HEK293 (cell line): ENCODE data around the gene PPP2R2D.

Experiments
- CTCF ChIA-PET: fragments of 350-600 bp; formaldehyde crosslinking; extraction: SDS; loops from one replicate; lab custom pipeline; 2021; ENCODE audit warnings: antibody characterized with exemption; lab: Yijun Ruan, JAX
- POLR2A ChIA-PET: fragments of 300-600 bp; formaldehyde crosslinking; extraction: SDS; loops from one replicate; lab custom pipeline; 2020; ENCODE audit warnings: antibody characterized with exemption, inconsistent platforms; lab: Yijun Ruan, JAX
- H3K27ac ChIP-seq: fragments of 200-500 bp; sonication (Bioruptor generic); 2 replicates; pipeline ENCODE4 v1.5.1; 2014; ENCODE audit warnings: low read depth, low read length, control low read depth, inconsistent platforms; ENCODE audit errors: extremely low read depth
- H3K36me3 ChIP-seq, 2 experiments: fragments of 200-500 bp in 1 of 2; sonication (Bioruptor generic) in 1 of 2; 1 replicate in 1 of 2; 2 replicates in 1 of 2; pipeline ENCODE4 v1.5.1; 2014 to 2017; ENCODE audit warnings: inconsistent platforms in 2 of 2, low read length in 2 of 2; ENCODE audit not compliant: control insufficient read depth in 2 of 2, insufficient read depth in 1 of 2
- H3K4me1 ChIP-seq: fragments of 200-500 bp; sonication (Bioruptor generic); 2 replicates; pipeline ENCODE4 v1.5.1; 2014; ENCODE audit warnings: mild to moderate bottlenecking, low read length, inconsistent platforms; ENCODE audit not compliant: control insufficient read depth, insufficient read depth
- H3K4me3 ChIP-seq: 2 replicates; pipeline ENCODE4 v1.5.1; 2011; ENCODE audit warnings: low read depth, mild to moderate bottlenecking, control low read depth, low read length, moderate library complexity
- H3K9me3 ChIP-seq: fragments of 200-500 bp; sonication (Bioruptor generic); 2 replicates; pipeline ENCODE4 v1.5.1; 2014; ENCODE audit warnings: low read depth, low read length, inconsistent platforms; ENCODE audit not compliant: control insufficient read depth, insufficient read depth
- EGR2 ChIP-seq: fragments of 450-650 bp; formaldehyde crosslinking; IDR thresholded peaks from 2 replicates; pipeline ENCODE4 v1.5.1; 2016; ENCODE audit warnings: low read depth, missing biosample characterization, missing genetic modification characterization
- KLF7 ChIP-seq: fragments of 450-650 bp; formaldehyde crosslinking; IDR thresholded peaks from 2 replicates; pipeline ENCODE4 v1.5.1; 2016; ENCODE audit warnings: missing biosample characterization, missing genetic modification characterization, borderline replicate concordance
- PRDM1 ChIP-seq: fragments of 450-650 bp; formaldehyde crosslinking; IDR thresholded peaks from 2 replicates; pipeline ENCODE4; 2016; ENCODE audit warnings: missing biosample characterization, missing genetic modification characterization
- SCRT2 ChIP-seq: fragments of 450-650 bp; formaldehyde crosslinking; IDR thresholded peaks from 2 replicates; pipeline ENCODE4 v1.5.1; 2016; ENCODE audit warnings: missing biosample characterization, missing genetic modification characterization
- TRIM28 ChIP-seq: IDR thresholded peaks from 2 replicates; pipeline ENCODE4 v1.6.1; 2011; ENCODE audit warnings: low read length, control low read depth, borderline replicate concordance
- WT1 ChIP-seq: fragments of 450-650 bp; formaldehyde crosslinking; IDR thresholded peaks from 2 replicates; pipeline ENCODE4 v1.5.1; 2016; ENCODE audit warnings: missing biosample characterization, missing genetic modification characterization
- ZBTB8A ChIP-seq: fragments of 450-650 bp; formaldehyde crosslinking; IDR thresholded peaks from 2 replicates; pipeline ENCODE4 v1.5.1; 2016; ENCODE audit warnings: missing biosample characterization, missing genetic modification characterization
- ZNF132 ChIP-seq: fragments of 450-650 bp; formaldehyde crosslinking; IDR thresholded peaks from 2 replicates; pipeline ENCODE4 v1.5.1; 2017; ENCODE audit warnings: missing biosample characterization, missing genetic modification characterization, borderline replicate concordance
- ZNF16 ChIP-seq: fragments of 450-650 bp; formaldehyde crosslinking; IDR thresholded peaks from 2 replicates; pipeline ENCODE4 v1.5.1; 2016; ENCODE audit warnings: low read depth, missing biosample characterization, missing genetic modification characterization
- ZNF175 ChIP-seq: fragments of 450-650 bp; formaldehyde crosslinking; IDR thresholded peaks from 2 replicates; pipeline ENCODE4 v1.5.1; 2016; ENCODE audit warnings: missing biosample characterization, missing genetic modification characterization
- ZNF19 ChIP-seq: fragments of 450-650 bp; formaldehyde crosslinking; IDR thresholded peaks from 2 replicates; pipeline ENCODE4; 2016; ENCODE audit warnings: missing biosample characterization, missing genetic modification characterization, low read depth
- ZNF214 ChIP-seq: fragments of 450-650 bp; formaldehyde crosslinking; IDR thresholded peaks from 2 replicates; pipeline ENCODE4 v1.5.1; 2017; ENCODE audit warnings: missing biosample characterization, mild to moderate bottlenecking, missing genetic modification characterization, borderline replicate concordance
- ZNF239 ChIP-seq: fragments of 450-650 bp; formaldehyde crosslinking; IDR thresholded peaks from 2 replicates; pipeline ENCODE4 v1.5.1; 2016; ENCODE audit warnings: missing biosample characterization, missing genetic modification characterization
- ZNF311 ChIP-seq: fragments of 450-650 bp; formaldehyde crosslinking; IDR thresholded peaks from 2 replicates; pipeline ENCODE4 v1.5.1; 2017; ENCODE audit warnings: missing biosample characterization, missing genetic modification characterization, borderline replicate concordance
- ZNF335 ChIP-seq: fragments of 450-650 bp; formaldehyde crosslinking; conservative IDR thresholded peaks from 2 replicates; pipeline ENCODE4 v1.5.1; 2016; ENCODE audit warnings: missing biosample characterization, missing genetic modification characterization
- ZNF404 ChIP-seq: fragments of 450-650 bp; formaldehyde crosslinking; IDR thresholded peaks from 2 replicates; pipeline ENCODE4 v1.5.1; 2017; ENCODE audit warnings: missing biosample characterization, missing genetic modification characterization
- ZNF510 ChIP-seq: fragments of 450-650 bp; formaldehyde crosslinking; IDR thresholded peaks from 2 replicates; pipeline ENCODE4 v1.5.1; 2018; ENCODE audit warnings: mild to moderate bottlenecking, missing genetic modification characterization, missing biosample characterization; ENCODE audit not compliant: insufficient replicate concordance
- ZNF544 ChIP-seq: fragments of 450-650 bp; formaldehyde crosslinking; IDR thresholded peaks from 2 replicates; pipeline ENCODE4 v1.5.0; 2017; ENCODE audit warnings: missing biosample characterization, missing genetic modification characterization
- ZNF549 ChIP-seq: fragments of 450-650 bp; IDR thresholded peaks from 2 replicates; pipeline ENCODE4 v1.5.1; 2018; ENCODE audit warnings: missing biosample characterization, missing genetic modification characterization, mild to moderate bottlenecking, inconsistent platforms, moderate library complexity
- ZNF596 ChIP-seq: fragments of 450-650 bp; IDR thresholded peaks from 2 replicates; pipeline ENCODE4 v1.5.0; 2018; ENCODE audit warnings: missing biosample characterization, mild to moderate bottlenecking, missing genetic modification characterization, moderate library complexity
- ZNF629 ChIP-seq: fragments of 450-650 bp; formaldehyde crosslinking; IDR thresholded peaks from 2 replicates; pipeline ENCODE4 v1.5.1; 2017; ENCODE audit warnings: missing biosample characterization, missing genetic modification characterization
- ZNF670 ChIP-seq: fragments of 450-650 bp; formaldehyde crosslinking; IDR thresholded peaks from 2 replicates; pipeline ENCODE4 v1.5.1; 2016; ENCODE audit warnings: missing biosample characterization, missing genetic modification characterization, low read depth
- ZNF837 ChIP-seq: fragments of 450-650 bp; formaldehyde crosslinking; IDR thresholded peaks from 2 replicates; pipeline ENCODE4 v1.5.1; 2016; ENCODE audit warnings: missing biosample characterization, missing genetic modification characterization
- ZNF843 ChIP-seq: fragments of 450-650 bp; formaldehyde crosslinking; IDR thresholded peaks from 2 replicates; pipeline ENCODE4 v1.5.1; 2016; ENCODE audit warnings: missing biosample characterization, missing genetic modification characterization
- ZSCAN23 ChIP-seq: fragments of 450-650 bp; formaldehyde crosslinking; IDR thresholded peaks from 2 replicates; pipeline ENCODE4 v1.5.1; 2016; ENCODE audit warnings: missing biosample characterization, missing genetic modification characterization
- ZSCAN30 ChIP-seq: fragments of 450-650 bp; IDR thresholded peaks from 2 replicates; pipeline ENCODE4 v1.5.1; 2018; ENCODE audit warnings: missing biosample characterization, mild to moderate bottlenecking, missing genetic modification characterization, moderate library complexity
- TF ChIP-seq, protein P1 (sequence below): fragments of 450-650 bp; formaldehyde crosslinking; IDR thresholded peaks from 2 replicates; pipeline ENCODE4 v1.5.1; 2016; ENCODE audit warnings: missing biosample characterization, missing genetic modification characterization
- TF ChIP-seq, protein P2 (sequence below): fragments of 450-650 bp; IDR thresholded peaks from 2 replicates; pipeline ENCODE4 v1.5.1; 2018; ENCODE audit warnings: missing biosample characterization, missing genetic modification characterization
- TF ChIP-seq, protein P3 (sequence below): fragments of 450-650 bp; formaldehyde crosslinking; optimal IDR thresholded peaks from 2 replicates; pipeline ENCODE3; 2016; ENCODE audit warnings: missing biosample characterization, mild to moderate bottlenecking, missing genetic modification characterization
- TF ChIP-seq, protein P4 (sequence below): fragments of 450-650 bp; formaldehyde crosslinking; IDR thresholded peaks from 2 replicates; pipeline ENCODE4 v1.5.1; 2016; ENCODE audit warnings: missing biosample characterization, missing genetic modification characterization
- TF ChIP-seq, protein P5 (sequence below): fragments of 450-650 bp; formaldehyde crosslinking; IDR thresholded peaks from 2 replicates; pipeline ENCODE4 v1.5.1; 2016; ENCODE audit warnings: missing biosample characterization, missing genetic modification characterization

The PPP2R2D gene

DNA sequence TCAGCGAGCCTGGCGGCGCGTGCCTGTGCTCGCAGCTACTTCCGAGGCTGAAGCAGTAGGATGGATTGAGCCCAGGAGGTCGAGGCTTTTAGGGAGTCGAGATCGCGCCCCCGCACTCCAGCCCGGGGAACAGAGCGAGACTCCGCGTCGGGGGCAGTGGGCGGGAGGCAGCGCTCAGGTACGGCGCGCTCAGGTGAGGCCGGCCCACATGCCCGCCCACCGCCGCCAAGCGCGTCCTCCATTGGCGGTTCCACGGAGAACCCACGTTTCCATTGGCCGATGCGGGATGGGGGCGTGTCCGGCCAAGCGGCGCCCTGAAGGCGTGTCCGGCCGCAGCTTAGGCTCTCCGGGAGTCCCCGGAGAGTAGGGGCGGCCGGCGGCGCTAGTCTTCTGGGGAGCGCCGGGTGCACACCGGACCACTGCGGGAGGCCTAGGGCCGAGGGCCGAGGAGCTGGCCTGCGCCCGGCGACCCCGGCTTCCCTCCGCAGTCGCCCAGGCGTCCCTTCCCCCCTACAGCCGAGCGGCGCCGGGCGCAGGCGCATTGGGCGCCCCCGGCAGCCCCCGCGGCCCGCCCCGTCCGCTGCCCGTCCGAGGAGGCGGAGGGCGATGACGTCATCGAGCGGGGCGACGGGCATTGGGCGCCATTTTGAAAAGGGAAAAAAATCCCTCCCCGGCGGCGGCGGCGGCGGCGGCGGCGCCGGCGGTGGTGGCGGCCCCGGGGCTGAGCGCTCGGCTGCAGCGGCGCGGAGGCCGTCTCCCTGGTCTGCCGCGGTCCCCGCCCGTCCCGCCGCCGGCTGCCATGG lies at the start of gene PPP2R2D:
PPP2R2D (plus strand) TSS at position 659 of the 803 bp plus-strand sequence; CDS start at position 800, 141 bp downstream.
- H3K9me3 ChIP-seq: no peaks in the 10 kb centered on the region
- peaks cover 7 to 11% of the 10 kb centered on the region in 2 experiments; a peak in 2 of 3 replicates for H3K36me3 ChIP-seq
- peak within 1 kb of the TSS; percentile 83 for H3K27ac ChIP-seq
- POLR2A ChIA-PET: interaction anchor here (0.9 to 1.7 kb wide), 3 partner anchors 8 to 82 kb away, joined by 3 to 4 read pairs (median 4); no protein-coding TSS in a partner anchor
- peak within 1 kb of the TSS; percentile 76 for H3K4me3 ChIP-seq
- peaks cover 19% of the 10 kb centered on the region for H3K4me1 ChIP-seq
- CTCF ChIA-PET: interaction anchor here (0.6 to 2.1 kb wide), 10 partner anchors 9 to 429 kb away, joined by 3 to 16 read pairs (median 3); no protein-coding TSS in a partner anchor
- TF ChIP-seq EGR2 (tag by site-specific recombination) (peak; percentile 91), SCRT2 (tag by site-specific recombination) (no peak), ZNF596 (tag by site-specific recombination) (no peak), ZNF311 (no peak), KLF7 (tag by site-specific recombination) (no peak), ZNF16 (tag by site-specific recombination) (no peak), ZSCAN23 (tag by site-specific recombination) (no peak), ZNF544 (tag by site-specific recombination) (no peak), PRDM1 (no peak), ZNF670 (tag by site-specific recombination) (no peak), ZNF239 (tag by site-specific recombination) (no peak), ZNF19 (tag by site-specific recombination) (no peak), ZNF510 (no peak), ZNF132 (no peak), ZNF214 (tag by site-specific recombination) (no peak), ZNF843 (tag by site-specific recombination) (no peak), ZNF404 (tag by site-specific recombination) (no peak), ZNF335 (tag by site-specific recombination) (peak; percentile 90), ZNF629 (tag by site-specific recombination) (peak; percentile 39), ZNF175 (tag by site-specific recombination) (no peak), ZNF549 (no peak), ZSCAN30 (tag by site-specific recombination) (peak; percentile 50; the same call in 1 of the 2 replicates), TRIM28 (no peak), ZNF837 (tag by site-specific recombination) (no peak), ZBTB8A (peak; percentile 59), WT1 (no peak; the same call in 1 of the 2 replicates)
- TF ChIP-seq, protein P1, sequence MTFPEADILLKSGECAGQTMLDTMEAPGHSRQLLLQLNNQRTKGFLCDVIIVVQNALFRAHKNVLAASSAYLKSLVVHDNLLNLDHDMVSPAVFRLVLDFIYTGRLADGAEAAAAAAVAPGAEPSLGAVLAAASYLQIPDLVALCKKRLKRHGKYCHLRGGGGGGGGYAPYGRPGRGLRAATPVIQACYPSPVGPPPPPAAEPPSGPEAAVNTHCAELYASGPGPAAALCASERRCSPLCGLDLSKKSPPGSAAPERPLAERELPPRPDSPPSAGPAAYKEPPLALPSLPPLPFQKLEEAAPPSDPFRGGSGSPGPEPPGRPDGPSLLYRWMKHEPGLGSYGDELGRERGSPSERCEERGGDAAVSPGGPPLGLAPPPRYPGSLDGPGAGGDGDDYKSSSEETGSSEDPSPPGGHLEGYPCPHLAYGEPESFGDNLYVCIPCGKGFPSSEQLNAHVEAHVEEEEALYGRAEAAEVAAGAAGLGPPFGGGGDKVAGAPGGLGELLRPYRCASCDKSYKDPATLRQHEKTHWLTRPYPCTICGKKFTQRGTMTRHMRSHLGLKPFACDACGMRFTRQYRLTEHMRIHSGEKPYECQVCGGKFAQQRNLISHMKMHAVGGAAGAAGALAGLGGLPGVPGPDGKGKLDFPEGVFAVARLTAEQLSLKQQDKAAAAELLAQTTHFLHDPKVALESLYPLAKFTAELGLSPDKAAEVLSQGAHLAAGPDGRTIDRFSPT (tag by site-specific recombination): no peak
- TF ChIP-seq, protein P2, sequence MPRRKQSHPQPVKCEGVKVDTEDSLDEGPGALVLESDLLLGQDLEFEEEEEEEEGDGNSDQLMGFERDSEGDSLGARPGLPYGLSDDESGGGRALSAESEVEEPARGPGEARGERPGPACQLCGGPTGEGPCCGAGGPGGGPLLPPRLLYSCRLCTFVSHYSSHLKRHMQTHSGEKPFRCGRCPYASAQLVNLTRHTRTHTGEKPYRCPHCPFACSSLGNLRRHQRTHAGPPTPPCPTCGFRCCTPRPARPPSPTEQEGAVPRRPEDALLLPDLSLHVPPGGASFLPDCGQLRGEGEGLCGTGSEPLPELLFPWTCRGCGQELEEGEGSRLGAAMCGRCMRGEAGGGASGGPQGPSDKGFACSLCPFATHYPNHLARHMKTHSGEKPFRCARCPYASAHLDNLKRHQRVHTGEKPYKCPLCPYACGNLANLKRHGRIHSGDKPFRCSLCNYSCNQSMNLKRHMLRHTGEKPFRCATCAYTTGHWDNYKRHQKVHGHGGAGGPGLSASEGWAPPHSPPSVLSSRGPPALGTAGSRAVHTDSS (tag by site-specific recombination): no peak
- TF ChIP-seq, protein P3, sequence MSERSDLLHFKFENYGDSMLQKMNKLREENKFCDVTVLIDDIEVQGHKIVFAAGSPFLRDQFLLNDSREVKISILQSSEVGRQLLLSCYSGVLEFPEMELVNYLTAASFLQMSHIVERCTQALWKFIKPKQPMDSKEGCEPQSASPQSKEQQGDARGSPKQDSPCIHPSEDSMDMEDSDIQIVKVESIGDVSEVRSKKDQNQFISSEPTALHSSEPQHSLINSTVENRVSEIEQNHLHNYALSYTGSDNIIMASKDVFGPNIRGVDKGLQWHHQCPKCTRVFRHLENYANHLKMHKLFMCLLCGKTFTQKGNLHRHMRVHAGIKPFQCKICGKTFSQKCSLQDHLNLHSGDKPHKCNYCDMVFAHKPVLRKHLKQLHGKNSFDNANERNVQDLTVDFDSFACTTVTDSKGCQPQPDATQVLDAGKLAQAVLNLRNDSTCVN (tag by site-specific recombination): peak; percentile 95
- TF ChIP-seq, protein P4, sequence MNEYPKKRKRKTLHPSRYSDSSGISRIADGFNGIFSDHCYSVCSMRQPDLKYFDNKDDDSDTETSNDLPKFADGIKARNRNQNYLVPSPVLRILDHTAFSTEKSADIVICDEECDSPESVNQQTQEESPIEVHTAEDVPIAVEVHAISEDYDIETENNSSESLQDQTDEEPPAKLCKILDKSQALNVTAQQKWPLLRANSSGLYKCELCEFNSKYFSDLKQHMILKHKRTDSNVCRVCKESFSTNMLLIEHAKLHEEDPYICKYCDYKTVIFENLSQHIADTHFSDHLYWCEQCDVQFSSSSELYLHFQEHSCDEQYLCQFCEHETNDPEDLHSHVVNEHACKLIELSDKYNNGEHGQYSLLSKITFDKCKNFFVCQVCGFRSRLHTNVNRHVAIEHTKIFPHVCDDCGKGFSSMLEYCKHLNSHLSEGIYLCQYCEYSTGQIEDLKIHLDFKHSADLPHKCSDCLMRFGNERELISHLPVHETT (tag by site-specific recombination): no peak
- TF ChIP-seq, protein P5, sequence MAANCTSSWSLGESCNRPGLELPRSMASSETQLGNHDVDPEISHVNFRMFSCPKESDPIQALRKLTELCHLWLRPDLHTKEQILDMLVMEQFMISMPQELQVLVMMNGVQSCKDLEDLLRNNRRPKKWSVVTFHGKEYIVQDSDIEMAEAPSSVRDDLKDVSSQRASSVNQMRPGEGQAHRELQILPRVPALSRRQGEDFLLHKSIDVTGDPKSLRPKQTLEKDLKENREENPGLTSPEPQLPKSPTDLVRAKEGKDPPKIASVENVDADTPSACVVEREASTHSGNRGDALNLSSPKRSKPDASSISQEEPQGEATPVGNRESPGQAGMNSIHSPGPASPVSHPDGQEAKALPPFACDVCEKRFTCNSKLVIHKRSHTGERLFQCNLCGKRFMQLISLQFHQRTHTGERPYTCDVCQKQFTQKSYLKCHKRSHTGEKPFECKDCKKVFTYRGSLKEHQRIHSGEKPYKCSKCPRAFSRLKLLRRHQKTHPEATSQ (tag by site-specific recombination): no peak
